Choroid plexus epithelial cell (primary cell): ENCODE results near the gene CCDC97.

Experiments used
- DNase-seq: peaks from one replicate; pipeline ENCODE4 v3.0.0-alpha.2; 2010; ENCODE audit warnings: low read depth
- H3K4me3 ChIP-seq: 2 replicates; pipeline ENCODE4 v1.5.1; 2011; ENCODE audit warnings: low read depth, mild to moderate bottlenecking, control low read depth, low read length, moderate library complexity
- CTCF ChIP-seq: conservative IDR thresholded peaks from 2 replicates; pipeline ENCODE4 v1.5.1; 2011; ENCODE audit warnings: low read depth, mild to moderate bottlenecking, control low read depth, inconsistent platforms, low read length, moderate library complexity

CCDC97 gene

GRCh38 chr19:41321600-41322270, 11.8 kb downstream of the CCDC97 start:
- TF ChIP-seq CTCF = peak; percentile 86
- peak; percentile 77 for DNase-seq
- H3K4me3 ChIP-seq = no peak overlapping the region

DNA sequence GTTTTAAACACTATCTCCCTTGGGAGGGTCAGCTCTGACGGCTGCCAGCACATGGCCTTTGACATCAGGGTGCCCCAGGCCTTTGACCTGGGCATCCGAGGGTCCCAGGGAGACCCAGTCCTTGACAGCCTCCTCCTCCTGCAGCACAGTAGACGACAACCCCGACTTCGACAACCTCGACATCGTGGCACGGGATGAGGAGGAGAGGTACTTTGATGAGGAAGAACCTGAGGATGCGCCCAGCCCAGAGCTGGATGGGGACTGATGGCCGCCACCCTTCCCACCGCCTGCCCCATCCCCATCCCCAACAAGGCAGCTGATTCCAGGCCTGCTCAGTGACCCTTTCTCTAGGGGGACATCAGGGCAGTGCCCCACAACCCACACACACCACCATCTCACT, 12.5 kb downstream of the CCDC97 start:
- no peak overlapping the region for H3K4me3 ChIP-seq
- no peak for TF ChIP-seq CTCF
- no peak for DNase-seq

- H3K4me3 ChIP-seq = peak overlapping the region; percentile 18
- peak; percentile 10 for TF ChIP-seq CTCF
- DNase-seq = peak; percentile 88
These were observed 13.1 kb downstream of the CCDC97 start for GRCh38 chr19:41323023-41323422.

DNA sequence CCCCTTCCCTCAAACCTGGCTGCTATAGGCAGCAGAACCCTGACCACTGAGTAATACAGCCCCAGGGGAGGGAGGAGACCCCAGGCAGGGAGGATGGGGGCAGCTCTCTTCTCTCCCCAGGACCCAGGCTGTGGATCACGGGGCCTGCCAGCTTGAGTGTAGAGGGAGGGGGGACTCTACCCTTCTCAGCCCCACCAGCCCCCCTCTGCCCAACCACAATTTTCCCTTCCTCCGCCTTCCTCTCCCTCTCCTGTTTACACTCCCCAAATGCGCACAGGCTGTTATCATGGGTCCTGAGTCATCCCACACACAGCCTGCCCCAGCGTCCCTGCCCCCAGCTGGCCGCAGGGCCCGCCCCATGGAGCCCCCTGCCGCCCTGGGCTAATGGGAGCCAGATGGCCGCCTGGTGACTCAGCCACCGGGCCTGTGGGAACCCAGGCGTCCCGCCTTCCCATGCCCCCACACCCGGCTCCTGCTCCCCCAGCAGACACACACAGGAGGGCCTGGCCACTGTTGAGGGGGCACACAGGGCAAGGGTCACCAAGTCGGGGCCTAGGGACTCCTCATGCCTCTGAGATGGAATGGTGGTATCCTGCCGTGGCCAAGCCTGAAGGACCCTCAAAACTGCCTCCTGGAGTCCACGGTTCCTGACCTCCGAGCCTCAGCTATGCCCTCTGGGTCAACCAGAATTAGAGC, 13.6 kb downstream of the CCDC97 start:
- peak overlapping the region; percentile 18 for H3K4me3 ChIP-seq
- peak; percentile 98 for DNase-seq
- no peak for TF ChIP-seq CTCF

GRCh38 chr19:41324231-41324702, 14.3 kb downstream of the CCDC97 start:
- TF ChIP-seq CTCF = no peak
- peak; percentile 25 for DNase-seq
- H3K4me3 ChIP-seq = no peak overlapping the region

- peak overlapping the region; percentile 28 for H3K4me3 ChIP-seq
- TF ChIP-seq CTCF = no peak
- peak; percentile 82 for DNase-seq
These were observed 15.1 kb downstream of the CCDC97 start for GRCh38 chr19:41324921-41325639.
